Measurements from ENCODE around the gene NTNG2.

Gene NTNG2

GRCh38 chr9:132192728-132193127 is 30.9 kb downstream of the NTNG2 start:
- TF ChIP-seq, protein P1, sequence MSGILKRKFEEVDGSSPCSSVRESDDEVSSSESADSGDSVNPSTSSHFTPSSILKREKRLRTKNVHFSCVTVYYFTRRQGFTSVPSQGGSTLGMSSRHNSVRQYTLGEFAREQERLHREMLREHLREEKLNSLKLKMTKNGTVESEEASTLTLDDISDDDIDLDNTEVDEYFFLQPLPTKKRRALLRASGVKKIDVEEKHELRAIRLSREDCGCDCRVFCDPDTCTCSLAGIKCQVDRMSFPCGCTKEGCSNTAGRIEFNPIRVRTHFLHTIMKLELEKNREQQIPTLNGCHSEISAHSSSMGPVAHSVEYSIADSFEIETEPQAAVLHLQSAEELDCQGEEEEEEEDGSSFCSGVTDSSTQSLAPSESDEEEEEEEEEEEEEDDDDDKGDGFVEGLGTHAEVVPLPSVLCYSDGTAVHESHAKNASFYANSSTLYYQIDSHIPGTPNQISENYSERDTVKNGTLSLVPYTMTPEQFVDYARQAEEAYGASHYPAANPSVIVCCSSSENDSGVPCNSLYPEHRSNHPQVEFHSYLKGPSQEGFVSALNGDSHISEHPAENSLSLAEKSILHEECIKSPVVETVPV (CRISPR knock-in tag; IDR thresholded peaks at IDR 0.05) = no peak
- TF ChIP-seq ZNF70 (CRISPR knock-in tag; IDR thresholded peaks at IDR 0.05) (no peak), ISL1 (CRISPR knock-in tag; IDR thresholded peaks at IDR 0.05) (no peak), ZNF8 (CRISPR knock-in tag; IDR thresholded peaks at IDR 0.05) (no peak), ZFP30 (CRISPR knock-in tag; IDR thresholded peaks at IDR 0.05) (no peak), PPARA (CRISPR knock-in tag; IDR thresholded peaks at IDR 0.05; ENCODE audit: borderline replicate concordance) (no peak), TCF4 (CRISPR knock-in tag; IDR thresholded peaks at IDR 0.05; ENCODE audit: borderline replicate concordance) (no peak), SNAI2 (CRISPR knock-in tag; IDR thresholded peaks at IDR 0.05) (no peak), ARNTL (CRISPR knock-in tag; IDR thresholded peaks at IDR 0.05; ENCODE audit: borderline replicate concordance, low read depth) (no peak)
- ATAC-seq = no peak

- ATAC-seq = no peak
- TF ChIP-seq ZNF565 (CRISPR knock-in tag; conservative IDR thresholded peaks at IDR 0.05; ENCODE audit: low read depth) = no peak
- TF ChIP-seq BACH2 (CRISPR knock-in tag; IDR thresholded peaks at IDR 0.05; ENCODE audit: borderline replicate concordance) = no peak
- TF ChIP-seq ESRRG (CRISPR knock-in tag; IDR thresholded peaks at IDR 0.05) = no peak
- TF ChIP-seq PPARA (CRISPR knock-in tag; IDR thresholded peaks at IDR 0.05; ENCODE audit: borderline replicate concordance) = no peak
- TF ChIP-seq ISL1 (CRISPR knock-in tag; IDR thresholded peaks at IDR 0.05) = no peak
- TF ChIP-seq ZNF8 (CRISPR knock-in tag; IDR thresholded peaks at IDR 0.05) = no peak
- no peak for TF ChIP-seq POU6F1 (CRISPR knock-in tag; IDR thresholded peaks at IDR 0.05; ENCODE audit: borderline replicate concordance, low read depth)
- no peak for TF ChIP-seq TCF4 (CRISPR knock-in tag; IDR thresholded peaks at IDR 0.05; ENCODE audit: borderline replicate concordance)
- no peak for TF ChIP-seq ZFP30 (CRISPR knock-in tag; IDR thresholded peaks at IDR 0.05)
- TF ChIP-seq CSDC2 (CRISPR knock-in tag; IDR thresholded peaks at IDR 0.05) = no peak
- no peak for TF ChIP-seq ZC3H10 (CRISPR knock-in tag; IDR thresholded peaks at IDR 0.05)
- TF ChIP-seq GLIS3 (CRISPR knock-in tag; IDR thresholded peaks at IDR 0.05) = no peak
- TF ChIP-seq RARB (CRISPR knock-in tag; IDR thresholded peaks at IDR 0.05) = no peak
- TF ChIP-seq SNAI2 (CRISPR knock-in tag; IDR thresholded peaks at IDR 0.05) = no peak
- no peak for TF ChIP-seq ZFP3 (CRISPR knock-in tag; IDR thresholded peaks at IDR 0.05)
These were observed 31.6 kb downstream of the NTNG2 start for GRCh38 chr9:132193227-132194124.

GRCh38 chr9:132194508-132194907 is 32.6 kb downstream of the NTNG2 start:
- ATAC-seq = no peak
- TF ChIP-seq, protein P2, sequence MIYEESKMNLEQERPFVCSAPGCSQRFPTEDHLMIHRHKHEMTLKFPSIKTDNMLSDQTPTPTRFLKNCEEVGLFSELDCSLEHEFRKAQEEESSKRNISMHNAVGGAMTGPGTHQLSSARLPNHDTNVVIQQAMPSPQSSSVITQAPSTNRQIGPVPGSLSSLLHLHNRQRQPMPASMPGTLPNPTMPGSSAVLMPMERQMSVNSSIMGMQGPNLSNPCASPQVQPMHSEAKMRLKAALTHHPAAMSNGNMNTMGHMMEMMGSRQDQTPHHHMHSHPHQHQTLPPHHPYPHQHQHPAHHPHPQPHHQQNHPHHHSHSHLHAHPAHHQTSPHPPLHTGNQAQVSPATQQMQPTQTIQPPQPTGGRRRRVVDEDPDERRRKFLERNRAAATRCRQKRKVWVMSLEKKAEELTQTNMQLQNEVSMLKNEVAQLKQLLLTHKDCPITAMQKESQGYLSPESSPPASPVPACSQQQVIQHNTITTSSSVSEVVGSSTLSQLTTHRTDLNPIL (CRISPR knock-in tag; IDR thresholded peaks at IDR 0.05; ENCODE audit: low read depth) = no peak
- TF ChIP-seq PPARA (CRISPR knock-in tag; IDR thresholded peaks at IDR 0.05; ENCODE audit: borderline replicate concordance) (no peak), SNAI2 (CRISPR knock-in tag; IDR thresholded peaks at IDR 0.05) (no peak), ZNF70 (CRISPR knock-in tag; IDR thresholded peaks at IDR 0.05) (no peak), CSDC2 (CRISPR knock-in tag; IDR thresholded peaks at IDR 0.05) (no peak), ZFP3 (CRISPR knock-in tag; IDR thresholded peaks at IDR 0.05) (no peak), ZC3H10 (CRISPR knock-in tag; IDR thresholded peaks at IDR 0.05) (no peak), GLIS3 (CRISPR knock-in tag; IDR thresholded peaks at IDR 0.05) (no peak)

GRCh38 chr9:132197315-132197714 is 35.5 kb downstream of the NTNG2 start:
- no peak for TF ChIP-seq SNAI2 (CRISPR knock-in tag; IDR thresholded peaks at IDR 0.05)
- TF ChIP-seq, protein P1 (CRISPR knock-in tag; IDR thresholded peaks at IDR 0.05) = no peak
- TF ChIP-seq BACH2 (CRISPR knock-in tag; IDR thresholded peaks at IDR 0.05; ENCODE audit: borderline replicate concordance) = no peak
- TF ChIP-seq, protein P3, sequence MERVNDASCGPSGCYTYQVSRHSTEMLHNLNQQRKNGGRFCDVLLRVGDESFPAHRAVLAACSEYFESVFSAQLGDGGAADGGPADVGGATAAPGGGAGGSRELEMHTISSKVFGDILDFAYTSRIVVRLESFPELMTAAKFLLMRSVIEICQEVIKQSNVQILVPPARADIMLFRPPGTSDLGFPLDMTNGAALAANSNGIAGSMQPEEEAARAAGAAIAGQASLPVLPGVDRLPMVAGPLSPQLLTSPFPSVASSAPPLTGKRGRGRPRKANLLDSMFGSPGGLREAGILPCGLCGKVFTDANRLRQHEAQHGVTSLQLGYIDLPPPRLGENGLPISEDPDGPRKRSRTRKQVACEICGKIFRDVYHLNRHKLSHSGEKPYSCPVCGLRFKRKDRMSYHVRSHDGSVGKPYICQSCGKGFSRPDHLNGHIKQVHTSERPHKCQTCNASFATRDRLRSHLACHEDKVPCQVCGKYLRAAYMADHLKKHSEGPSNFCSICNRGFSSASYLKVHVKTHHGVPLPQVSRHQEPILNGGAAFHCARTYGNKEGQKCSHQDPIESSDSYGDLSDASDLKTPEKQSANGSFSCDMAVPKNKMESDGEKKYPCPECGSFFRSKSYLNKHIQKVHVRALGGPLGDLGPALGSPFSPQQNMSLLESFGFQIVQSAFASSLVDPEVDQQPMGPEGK (CRISPR knock-in tag; IDR thresholded peaks at IDR 0.05; ENCODE audit: borderline replicate concordance) = no peak
- no peak for ATAC-seq
